Sigmoid colon (tissue), 7 donors: ENCODE measurements around the gene SUGCT. TPM values are rescaled to one million over a fixed set of nuclear protein-coding genes. Genes with fewer than 3 reads are reported as not detected.
A peak's percentile ranks its signal among the peaks of the same experiment; 100 is the strongest.

Experiments
- DNase-seq: peaks from one replicate; pipeline ENCODE4 v3.0.0-alpha.2; 2019
- H3K27ac ChIP-seq, 4 donors: fragments of 200-600 bp; sonication (generic); one replicate each; pipeline ENCODE4 v1.5.1; 2016 to 2019; ENCODE audit warnings: mild to moderate bottlenecking in 1 of 4
- H3K27me3 ChIP-seq, 3 donors: fragments of 200-600 bp; sonication (generic); one replicate each; pipeline ENCODE4 v1.5.1; 2019; ENCODE audit warnings: mild to moderate bottlenecking in 1 of 3
- H3K36me3 ChIP-seq, 4 donors: fragments of 200-600 bp; sonication (generic); one replicate each; pipeline ENCODE4 v1.5.1; 2016 to 2019
- H3K4me1 ChIP-seq, 4 donors: fragments of 200-600 bp; sonication (generic); one replicate each; pipeline ENCODE4 v1.5.1; 2017 to 2019
- H3K4me3 ChIP-seq, 4 donors: fragments of 200-600 bp; sonication (generic); one replicate each; pipeline ENCODE4 v1.5.1; 2017 to 2019; ENCODE audit warnings: mild to moderate bottlenecking in 2 of 4, moderate library complexity in 1 of 4
- H3K9me3 ChIP-seq, 4 donors: fragments of 200-600 bp in 3 of 4; sonication (generic) in 3 of 4; one replicate each; pipeline versions ENCODE4 v1.5.1 to v1.6.1; 2013 to 2019
- CTCF ChIP-seq, 4 experiments: fragments of 450-650 bp in 3 of 4; fragments of 200-600 bp in 1 of 4; IDR thresholded peaks; one replicate each; pipeline ENCODE4 v1.5.1; 2016 to 2019; ENCODE audit warnings: antibody characterized with exemption in 4 of 4, mild to moderate bottlenecking in 3 of 4, moderate library complexity in 2 of 4
- EP300 ChIP-seq, 4 donors: sonication (generic); formaldehyde crosslinking; IDR thresholded peaks; one replicate each; pipeline ENCODE4 v1.6.1; 2017; ENCODE audit warnings: antibody characterized with exemption in 4 of 4
- POLR2A ChIP-seq, 2 donors: fragments of 450-650 bp; IDR thresholded peaks; one replicate each; pipeline ENCODE4 v1.6.1; 2016; ENCODE audit warnings: antibody characterized with exemption in 2 of 2, mild to moderate bottlenecking in 2 of 2, moderate library complexity in 2 of 2
- POLR2AphosphoS5 ChIP-seq, 4 donors: sonication (generic); formaldehyde crosslinking; IDR thresholded peaks; one replicate each; pipeline ENCODE4 v1.6.1; 2017; ENCODE audit warnings: antibody characterized with exemption in 4 of 4
- WGBS, 2 donors: extraction: QIAGEN DNeasy Blood & Tissue Kit; methylation state at CpG; one replicate each; pipeline ENCODE4 v1.1.7; 2013; 5-methylcytosine and 5-hydroxymethylcytosine counted together
- intact Hi-C: fragments of 100-400 bp; cut with DNase I; formaldehyde crosslinking; loops from one replicate; pipeline ENCODE4 v1.15.1; 2023
- polyA plus RNA-seq, 3 donors: library from polyadenylated mRNA; stranded (reverse); fragments of 200-250 nt; gene quantifications; one replicate each; pipeline ENCODE4 v1.2.3, GENCODE V29; 2013
- total RNA-seq, 4 donors: library from RNA; depleted of rRNA; stranded (reverse); fragments of >200 nt; gene quantifications; one replicate each; pipeline ENCODE4 v1.1.0, GENCODE V29; 2016
- donor health status: healthy with polysubstance abuse.
- donor health status: Bipolar disorder and iron deficiency.
- donor health status: healthy.

The SUGCT gene
- total and polyA plus RNA-seq, 7 donors = 2.3 to 25.9 (median 6.3) TPM

- peaks cover 0 to 20% (median 9%) of the 10 kb centered on the region in 4 donors for H3K4me1 ChIP-seq
- no peak overlapping the region for H3K27ac ChIP-seq
- DNase-seq = no peak
- TF ChIP-seq CTCF (IDR thresholded peaks at IDR 0.05) (no peak), POLR2A (IDR thresholded peaks at IDR 0.05) (no peak), EP300 (IDR thresholded peaks at IDR 0.05) (no peak), POLR2AphosphoS5 (IDR thresholded peaks at IDR 0.05) (no peak)
- 54 to 85% methylated on average over 1 of the region's 1 CpG for WGBS, 2 donors
- H3K9me3 ChIP-seq = no peaks in the 10 kb centered on the region
- intact Hi-C loops = no loop called here
- H3K27me3 ChIP-seq = no peaks in the 10 kb centered on the region
- no peak overlapping the region for H3K4me3 ChIP-seq
- H3K36me3 ChIP-seq = no peaks in the 10 kb centered on the region
Observed at GRCh38 chr7:40536421-40536820, 401.6 kb downstream of the SUGCT start.

GRCh38 chr7:40538281-40538680, 403.5 kb downstream of the SUGCT start:
- no peak for DNase-seq
- intact Hi-C loops = no loop called here

DNA sequence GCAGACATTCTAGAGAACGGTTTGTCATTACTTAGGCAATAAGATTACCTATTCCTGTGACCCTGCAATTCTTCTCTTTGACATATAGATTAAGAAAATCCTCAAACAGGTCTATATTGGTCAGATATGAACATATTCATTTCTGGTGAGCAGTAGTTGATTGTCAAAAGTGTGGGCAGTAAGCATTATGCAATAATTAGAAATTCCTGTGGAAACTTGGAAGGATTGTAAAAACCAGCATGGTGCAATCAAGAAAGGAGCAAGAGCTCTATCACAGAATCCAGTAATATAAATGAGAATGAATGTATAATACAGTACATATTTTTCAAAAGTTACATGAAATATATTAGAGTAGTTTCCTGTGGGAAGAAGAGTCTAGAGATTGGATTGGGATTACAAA, 406.5 kb downstream of the SUGCT start:
- TF ChIP-seq CTCF (IDR thresholded peaks at IDR 0.05) (no peak), POLR2AphosphoS5 (IDR thresholded peaks at IDR 0.05) (no peak), EP300 (IDR thresholded peaks at IDR 0.05) (no peak), POLR2A (IDR thresholded peaks at IDR 0.05) (no peak)
- peaks cover 0 to 58% (median 38%) of the 10 kb centered on the region in 4 donors for H3K4me1 ChIP-seq
- H3K4me3 ChIP-seq = no peak overlapping the region
- no peak overlapping the region for H3K27ac ChIP-seq
- intact Hi-C loops = no loop called here
- no peak for DNase-seq
- no peaks in the 10 kb centered on the region for H3K9me3 ChIP-seq
- 92 to 98% methylated on average over 1 of the region's 1 CpG for WGBS, 2 donors
- H3K27me3 ChIP-seq = no peaks in the 10 kb centered on the region
- no peaks in the 10 kb centered on the region for H3K36me3 ChIP-seq

More at GRCh38 chr7:40538281-40538680, 403.5 kb downstream of the SUGCT start:
- H3K36me3 ChIP-seq = no peaks in the 10 kb centered on the region
- WGBS, 2 donors = 89 to 92% methylated on average over 1 of the region's 1 CpG
- H3K9me3 ChIP-seq = no peaks in the 10 kb centered on the region
- H3K4me3 ChIP-seq = no peak overlapping the region
- no peak for TF ChIP-seq POLR2A (IDR thresholded peaks at IDR 0.05)
- TF ChIP-seq EP300 (IDR thresholded peaks at IDR 0.05) = no peak
- no peak for TF ChIP-seq POLR2AphosphoS5 (IDR thresholded peaks at IDR 0.05)
- TF ChIP-seq CTCF (IDR thresholded peaks at IDR 0.05) = no peak
- peaks cover 0 to 36% (median 16%) of the 10 kb centered on the region in 4 donors for H3K4me1 ChIP-seq
- H3K27ac ChIP-seq = no peak overlapping the region
- H3K27me3 ChIP-seq = no peaks in the 10 kb centered on the region

- H3K27ac ChIP-seq = peak overlapping the region in 3 of 4 donors; percentile 47 to 63 (median 57)
- 75 to 89% methylated on average over 3 of the region's 3 CpGs for WGBS, 2 donors
- H3K4me1 ChIP-seq = peaks cover 0 to 49% (median 31%) of the 10 kb centered on the region in 4 donors
- no peaks in the 10 kb centered on the region for H3K36me3 ChIP-seq
- no peak overlapping the region for H3K4me3 ChIP-seq
- TF ChIP-seq EP300 (IDR thresholded peaks at IDR 0.05) (no peak), POLR2AphosphoS5 (IDR thresholded peaks at IDR 0.05) (peak in 3 of 4 donors; percentile 26 to 60 (median 53))
- H3K9me3 ChIP-seq = no peaks in the 10 kb centered on the region
- no peak for DNase-seq
- intact Hi-C loops = no loop called here
- no peaks in the 10 kb centered on the region for H3K27me3 ChIP-seq
Observed at GRCh38 chr7:40542982-40543741, 408.4 kb downstream of the SUGCT start.

GRCh38 chr7:40544221-40544723, 409.5 kb downstream of the SUGCT start:
- WGBS, 2 donors = 75 to 90% methylated on average over 6 of the region's 6 CpGs
- TF ChIP-seq EP300 (IDR thresholded peaks at IDR 0.05) (no peak), POLR2AphosphoS5 (IDR thresholded peaks at IDR 0.05) (peak in 1 of 4 donors; percentile 50), POLR2A (IDR thresholded peaks at IDR 0.05) (no peak), CTCF (IDR thresholded peaks at IDR 0.05) (no peak)
- H3K9me3 ChIP-seq = no peaks in the 10 kb centered on the region
- H3K4me3 ChIP-seq = no peak overlapping the region
- H3K27ac ChIP-seq = peak overlapping the region in 3 of 4 donors; percentile 47 to 63 (median 57)
- no peak for DNase-seq
- peaks cover 0 to 49% (median 31%) of the 10 kb centered on the region in 4 donors for H3K4me1 ChIP-seq
- H3K27me3 ChIP-seq = no peaks in the 10 kb centered on the region
- H3K36me3 ChIP-seq = no peaks in the 10 kb centered on the region
- intact Hi-C loops = no loop called here
